ENCODE results near the gene RAMP1.

Gene RAMP1

GRCh38 chr2:237904831-237905599, 45.6 kb downstream of the RAMP1 start:
- TF ChIP-seq CTCF (IDR thresholded peaks at IDR 0.05; ENCODE audit: borderline replicate concordance, insufficient read depth, low read depth, low read length), result no peak
- no peak overlapping the region for H3K4me3 ChIP-seq (ENCODE audit: low read depth, low read length)

GRCh38 chr2:237907144-237907543, 47.7 kb downstream of the RAMP1 start:
- H3K4me3 ChIP-seq (ENCODE audit: low read depth, low read length), result no peak overlapping the region
- TF ChIP-seq CTCF (IDR thresholded peaks at IDR 0.05; ENCODE audit: borderline replicate concordance, insufficient read depth, low read depth, low read length), result no peak

GRCh38 chr2:237909075-237909695, 49.8 kb downstream of the RAMP1 start:
- no peak overlapping the region for H3K4me3 ChIP-seq (ENCODE audit: low read depth, low read length)
- no peak for TF ChIP-seq CTCF (IDR thresholded peaks at IDR 0.05; ENCODE audit: borderline replicate concordance, insufficient read depth, low read depth, low read length)

GRCh38 chr2:237909801-237910475, 50.5 kb downstream of the RAMP1 start:
- H3K4me3 ChIP-seq (ENCODE audit: low read depth, low read length), result no peak overlapping the region
- no peak for TF ChIP-seq CTCF (IDR thresholded peaks at IDR 0.05; ENCODE audit: borderline replicate concordance, insufficient read depth, low read depth, low read length)

GRCh38 chr2:237910576-237911362, 51.3 kb downstream of the RAMP1 start:
- H3K4me3 ChIP-seq (ENCODE audit: low read depth, low read length), result no peak overlapping the region
- no peak for TF ChIP-seq CTCF (IDR thresholded peaks at IDR 0.05; ENCODE audit: borderline replicate concordance, insufficient read depth, low read depth, low read length)

GRCh38 chr2:237911363-237912017, 52.1 kb downstream of the RAMP1 start:
- TF ChIP-seq CTCF (IDR thresholded peaks at IDR 0.05; ENCODE audit: borderline replicate concordance, insufficient read depth, low read depth, low read length), result no peak
- H3K4me3 ChIP-seq (ENCODE audit: low read depth, low read length), result no peak overlapping the region
